Spleen (tissue), 7 donors: ENCODE measurements around the gene ERC2.

Source experiments
- POLR2A ChIP-seq, 3 donors: fragments of 450-650 bp; IDR thresholded peaks; one replicate each; pipeline ENCODE4 v1.5.1; 2017; ENCODE audit warnings: antibody characterized with exemption in 3 of 3, mild to moderate bottlenecking in 1 of 3
- POLR2AphosphoS5 ChIP-seq, 3 donors: sonication (generic); formaldehyde crosslinking; IDR thresholded peaks; one replicate each; pipeline ENCODE4 v1.5.1; 2017; ENCODE audit warnings: antibody characterized with exemption in 3 of 3
- TF ChIP-seq, protein P1 (sequence below), 11 experiments: fragments of 200-600 bp in 7 of 11; fragments of 450-650 bp in 4 of 11; sonication (generic) in 4 of 11; IDR thresholded peaks in 8 of 11; conservative IDR thresholded peaks in 3 of 11; 1 replicate in 7 of 11; 2 replicates in 4 of 11; pipeline versions ENCODE4 v1.4.0 to v1.8.0; 2016 to 2021; ENCODE audit warnings: antibody characterized with exemption in 11 of 11, inconsistent platforms in 4 of 11, mild to moderate bottlenecking in 1 of 11
- donor health status: DM: no; HTN: no; CAD: no; lungs with moderate emphysema.
- donor health status: DM: no; HTN: no; CAD: no.
- donor health status: DM: no; HTN: no; CAD: no.

DNA sequence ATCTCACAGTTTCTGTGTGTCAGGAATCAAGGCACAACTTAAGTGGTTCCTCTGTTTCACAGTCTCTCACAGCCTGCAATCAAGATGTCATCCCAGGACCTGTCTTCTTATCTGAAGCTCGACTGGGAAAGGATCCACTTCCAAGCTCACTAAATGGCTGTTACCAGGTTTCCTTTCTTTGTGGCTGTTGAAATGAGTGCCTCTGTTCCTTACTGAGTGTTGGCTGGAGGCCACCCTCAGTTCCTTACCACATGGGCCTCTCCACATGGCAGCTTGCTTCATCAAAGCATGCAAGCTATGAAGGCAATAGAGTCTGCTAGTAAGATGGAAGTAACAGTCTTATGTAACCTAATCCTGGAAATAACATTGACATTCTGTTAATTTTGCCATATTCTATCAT is 174.0 kb downstream of the ERC2 start:
- TF ChIP-seq, protein P1, sequence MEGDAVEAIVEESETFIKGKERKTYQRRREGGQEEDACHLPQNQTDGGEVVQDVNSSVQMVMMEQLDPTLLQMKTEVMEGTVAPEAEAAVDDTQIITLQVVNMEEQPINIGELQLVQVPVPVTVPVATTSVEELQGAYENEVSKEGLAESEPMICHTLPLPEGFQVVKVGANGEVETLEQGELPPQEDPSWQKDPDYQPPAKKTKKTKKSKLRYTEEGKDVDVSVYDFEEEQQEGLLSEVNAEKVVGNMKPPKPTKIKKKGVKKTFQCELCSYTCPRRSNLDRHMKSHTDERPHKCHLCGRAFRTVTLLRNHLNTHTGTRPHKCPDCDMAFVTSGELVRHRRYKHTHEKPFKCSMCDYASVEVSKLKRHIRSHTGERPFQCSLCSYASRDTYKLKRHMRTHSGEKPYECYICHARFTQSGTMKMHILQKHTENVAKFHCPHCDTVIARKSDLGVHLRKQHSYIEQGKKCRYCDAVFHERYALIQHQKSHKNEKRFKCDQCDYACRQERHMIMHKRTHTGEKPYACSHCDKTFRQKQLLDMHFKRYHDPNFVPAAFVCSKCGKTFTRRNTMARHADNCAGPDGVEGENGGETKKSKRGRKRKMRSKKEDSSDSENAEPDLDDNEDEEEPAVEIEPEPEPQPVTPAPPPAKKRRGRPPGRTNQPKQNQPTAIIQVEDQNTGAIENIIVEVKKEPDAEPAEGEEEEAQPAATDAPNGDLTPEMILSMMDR (IDR thresholded peaks at IDR 0.05 in 8 of 11, conservative IDR thresholded peaks at IDR 0.05 in 3 of 11): no peak
- no peak for TF ChIP-seq POLR2A (IDR thresholded peaks at IDR 0.05)
- no peak for TF ChIP-seq POLR2AphosphoS5 (IDR thresholded peaks at IDR 0.05)
